GM12878 (cell line): ENCODE results near the gene NISCH. TPM values are rescaled to one million over a fixed set of nuclear protein-coding genes. Genes with fewer than 3 reads are reported as not detected.

Source experiments
- BACH1 ChIP-seq: fragments of 450-650 bp; IDR thresholded peaks from 2 replicates; pipeline ENCODE4 v1.6.1; 2017; ENCODE audit warnings: mild to moderate bottlenecking, borderline replicate concordance
- BCL11A ChIP-seq: IDR thresholded peaks from 2 replicates; pipeline ENCODE4 v1.6.1; 2011; ENCODE audit warnings: low read depth, low read length
- BCL3 ChIP-seq: IDR thresholded peaks from 2 replicates; pipeline ENCODE4 v1.6.1; 2011; ENCODE audit warnings: borderline replicate concordance, low read depth, mild to moderate bottlenecking, moderate library complexity, low read length; ENCODE audit not compliant: insufficient read depth, poor library complexity, severe bottlenecking
- BHLHE40 ChIP-seq, 2 experiments: fragments of 450-650 bp in 1 of 2; IDR thresholded peaks; 2 replicates each; pipeline ENCODE4 v1.6.1; 2011 to 2017; ENCODE audit warnings: low read depth in 2 of 2, borderline replicate concordance in 1 of 2, improper control_type of control experiment in 1 of 2, low read length in 1 of 2, mild to moderate bottlenecking in 1 of 2
- E4F1 ChIP-seq: fragments of 450-650 bp; IDR thresholded peaks from 2 replicates; pipeline ENCODE4 v1.6.1; 2018; ENCODE audit warnings: borderline replicate concordance, mild to moderate bottlenecking; ENCODE audit not compliant: partially characterized antibody
- IKZF1 ChIP-seq: fragments of 450-650 bp; conservative IDR thresholded peaks from 2 replicates; pipeline ENCODE4 v1.6.1; 2017; ENCODE audit warnings: antibody characterized with exemption, mild to moderate bottlenecking
- MEF2A ChIP-seq: IDR thresholded peaks from 2 replicates; pipeline ENCODE4 v1.6.1; 2011; ENCODE audit warnings: low read depth, mild to moderate bottlenecking, low read length, moderate library complexity; ENCODE audit not compliant: insufficient read depth
- MLLT1 ChIP-seq: fragments of 450-650 bp; IDR thresholded peaks from 2 replicates; pipeline ENCODE4 v1.6.1; 2016; ENCODE audit warnings: mild to moderate bottlenecking
- MTA2 ChIP-seq: fragments of 450-650 bp; IDR thresholded peaks from 2 replicates; pipeline ENCODE4 v1.6.1; 2016; ENCODE audit warnings: low read depth, mild to moderate bottlenecking, moderate library complexity
- NBN ChIP-seq: fragments of 450-650 bp; IDR thresholded peaks from 2 replicates; pipeline ENCODE4 v1.6.1; 2016
- NFYB ChIP-seq: IDR thresholded peaks from 2 replicates; pipeline ENCODE4 v1.6.1; 2011; ENCODE audit warnings: low read depth, mild to moderate bottlenecking, low read length, improper control_type of control experiment, moderate library complexity; ENCODE audit not compliant: insufficient read depth
- NR2F1 ChIP-seq: fragments of 450-650 bp; conservative IDR thresholded peaks from 2 replicates; pipeline ENCODE4 v1.6.1; 2017; ENCODE audit warnings: mild to moderate bottlenecking
- POLR2AphosphoS2 ChIP-seq: IDR thresholded peaks from 2 replicates; pipeline ENCODE4 v1.6.1; 2011; ENCODE audit warnings: low read depth, mild to moderate bottlenecking, low read length, improper control_type of control experiment, moderate library complexity
- RELA ChIP-seq: fragments of 450-650 bp; IDR thresholded peaks from 2 replicates; pipeline ENCODE4 v1.8.0; 2014; ENCODE audit warnings: borderline replicate concordance; ENCODE audit not compliant: partially characterized antibody
- RELB ChIP-seq: fragments of 450-650 bp; IDR thresholded peaks from 2 replicates; pipeline ENCODE4 v1.6.1; 2017; ENCODE audit warnings: low read depth, mild to moderate bottlenecking, moderate library complexity
- TCF3 ChIP-seq: IDR thresholded peaks from 2 replicates; pipeline ENCODE4 v1.6.1; 2012; ENCODE audit warnings: low read depth, mild to moderate bottlenecking, low read length, borderline replicate concordance; ENCODE audit not compliant: insufficient read depth
- ZBTB4 ChIP-seq: fragments of 450-650 bp; formaldehyde crosslinking; IDR thresholded peaks from 2 replicates; pipeline ENCODE4 v1.4.0; 2022; ENCODE audit warnings: mild to moderate bottlenecking, moderate library complexity
- ZNF622 ChIP-seq: fragments of 450-650 bp; IDR thresholded peaks from 2 replicates; pipeline ENCODE4 v1.6.1; 2017; ENCODE audit warnings: mild to moderate bottlenecking, inconsistent platforms
- polyA plus RNA-seq, 11 experiments: library from polyadenylated mRNA; depleted of rRNA in 4 of 11; unstranded in 6 of 11; stranded (reverse) in 5 of 11; fragments of >200 nt; fragmentation: Nextera tagmentation in 4 of 11; fragmentation: Illumina TruSeq in 1 of 11; extraction: Ambion mirVana in 4 of 11; extraction: Trizol in 1 of 11; gene quantifications; 1 replicate in 1 of 11; 2 replicates in 10 of 11; pipeline versions ENCODE4 v1.2.1 to v1.2.3, GENCODE V29; 2011 to 2016; ENCODE audit warnings: inconsistent platforms in 2 of 11, missing spikeins in 2 of 11, low read depth in 1 of 11
- total RNA-seq, 4 experiments: library from RNA; depleted of rRNA in 3 of 4; stranded (reverse); fragments of >200 nt in 3 of 4; fragmentation: Illumina TruSeq in 1 of 4; extraction: Trizol in 1 of 4; gene quantifications; 2 replicates each; pipeline versions ENCODE4 v1.2.1 to v1.2.3, GENCODE V29; 2013 to 2021

Gene NISCH
- total and polyA plus RNA-seq, 10 of the 15 experiments (the other 5 are each of a cell fraction or from before 2014, with no cell fraction given), result 0.76 to 52.5 (median 24.6) TPM

- TF ChIP-seq ZBTB4 (CRISPR knock-in tag), result no peak
- TF ChIP-seq IKZF1, result peak; percentile 85
- TF ChIP-seq BCL3, result peak; percentile 26
- no peak for TF ChIP-seq BCL11A
- peak; percentile 85; the same call in 1 of the 2 replicates for TF ChIP-seq TCF3
- peak; percentile 82 for TF ChIP-seq NBN
- TF ChIP-seq NFYB, result peak; percentile 97
- peak; percentile 43 for TF ChIP-seq RELA
- TF ChIP-seq POLR2AphosphoS2, result peak; percentile 98
- TF ChIP-seq RELB, result peak; percentile 58; the same call in 1 of the 2 replicates
- no peak for TF ChIP-seq MEF2A
- TF ChIP-seq ZNF622, result no peak
- TF ChIP-seq BHLHE40 (IDR thresholded peaks at IDR 0.05; ENCODE audit: borderline replicate concordance in 1 of 2, low read depth in 2 of 2, low read length in 1 of 2), result peak; percentile 77 to 91; a peak in 3 of 4 replicates
- TF ChIP-seq MLLT1, result peak; percentile 90
- peak; percentile 52; the same call in 1 of the 2 replicates for TF ChIP-seq BACH1
- TF ChIP-seq NR2F1, result peak; percentile 58
- peak; percentile 33; the same call in 1 of the 2 replicates for TF ChIP-seq MTA2
- peak; percentile 54 for TF ChIP-seq E4F1
Observed at GRCh38 chr3:52536369-52537164, 81.2 kb downstream of the NISCH start, which contains the start of gene UQCC5 (continued).
